ENCODE results near the gene CCL4.
"Not testable (repeated sequence)": the region's sequence is repeated elsewhere in the genome, so short reads cannot be mapped to it uniquely, and the experiment has no call there.

CCL4 gene

DNA sequence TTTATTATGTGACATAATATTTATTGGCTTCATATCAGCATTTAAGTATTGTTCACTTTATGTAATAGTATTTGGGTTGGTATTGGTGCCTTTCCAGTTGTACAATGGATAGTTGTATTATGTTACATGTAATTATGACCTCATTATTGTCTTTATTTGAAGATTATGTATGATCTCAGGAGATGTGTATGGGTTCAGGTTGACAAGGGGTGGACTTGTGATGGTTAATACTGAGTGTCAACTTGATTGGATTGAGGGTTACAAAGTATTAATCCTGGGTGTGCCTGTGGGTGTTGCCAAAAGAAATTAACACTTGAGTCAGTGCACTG lies 12.0 kb downstream of the CCL4 start:
- FAIRE-seq; DNase-seq (ENCODE audit: low spot score): not testable (repeated sequence)

GRCh38 chr17:36117505-36118382 lies 14.1 kb downstream of the CCL4 start:
- DNase-seq (ENCODE audit: low spot score) = peak; percentile 44
- FAIRE-seq = no peak

GRCh38 chr17:36118477-36119353 lies 15.1 kb downstream of the CCL4 start:
- no peak for DNase-seq (ENCODE audit: low spot score)
- FAIRE-seq = no peak

GRCh38 chr17:36120221-36120620 lies 16.6 kb downstream of the CCL4 start:
- FAIRE-seq (no peak), DNase-seq (ENCODE audit: low spot score) (no peak)

DNA sequence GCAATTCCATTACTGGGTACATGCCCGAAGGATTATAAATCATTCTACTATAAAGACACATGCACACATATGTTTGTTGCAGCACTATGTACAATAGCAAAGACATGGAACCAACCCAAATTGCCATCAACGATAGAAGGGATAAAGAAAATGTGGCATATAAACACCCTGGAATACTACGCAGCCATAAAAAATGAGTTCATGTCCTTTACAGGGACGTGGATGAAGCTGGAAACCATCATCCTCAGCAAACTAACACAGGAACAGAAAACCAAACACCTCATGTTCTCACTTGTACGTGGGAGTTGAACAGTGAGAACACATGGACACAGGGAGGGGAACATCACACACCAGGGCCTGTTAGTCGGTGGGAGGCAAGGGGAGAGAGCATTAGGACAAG lies 17.5 kb downstream of the CCL4 start:
- not testable (repeated sequence) for DNase-seq (ENCODE audit: low spot score); FAIRE-seq

DNA sequence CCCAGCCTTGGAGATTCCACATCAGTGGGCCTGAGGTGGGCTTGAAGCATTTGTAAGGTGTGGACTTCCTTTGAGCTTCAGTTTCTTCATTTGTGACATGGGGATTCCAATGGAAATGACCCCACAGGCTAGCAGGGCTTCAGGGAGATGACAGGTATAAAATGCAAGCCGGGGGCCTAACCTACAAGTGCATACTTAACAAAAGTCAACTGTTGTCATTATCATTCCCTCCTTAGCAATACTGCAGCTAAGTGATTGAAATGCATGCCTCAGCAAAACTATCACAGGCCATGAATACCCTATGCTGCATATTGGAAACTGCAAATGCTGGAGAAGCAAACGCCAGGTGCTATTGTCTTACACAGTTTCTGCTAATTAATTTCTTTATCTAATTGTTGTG lies 19.8 kb downstream of the CCL4 start:
- no peak for FAIRE-seq

GRCh38 chr17:36124879-36125824 lies 21.5 kb downstream of the CCL4 start:
- no peak for DNase-seq (ENCODE audit: low spot score)

More for the DNA sequence above, 19.8 kb downstream of the CCL4 start:
- DNase-seq (ENCODE audit: low spot score) = no peak

GRCh38 chr17:36127199-36127893 lies 23.7 kb downstream of the CCL4 start:
- DNase-seq (ENCODE audit: low spot score) (no peak), FAIRE-seq (no peak)

More at GRCh38 chr17:36124879-36125824, 21.5 kb downstream of the CCL4 start:
- no peak for FAIRE-seq

GRCh38 chr17:36127911-36128310 lies 24.3 kb downstream of the CCL4 start:
- DNase-seq (ENCODE audit: low spot score) (no peak), FAIRE-seq (no peak)

GRCh38 chr17:36128411-36128978 lies 24.9 kb downstream of the CCL4 start:
- DNase-seq (ENCODE audit: low spot score) (no peak), FAIRE-seq (no peak)

GRCh38 chr17:36129616-36130015 lies 26.0 kb downstream of the CCL4 start:
- FAIRE-seq = no peak
- DNase-seq (ENCODE audit: low spot score) = no peak

- no peak for DNase-seq (ENCODE audit: low spot score)
- no peak for FAIRE-seq
Observed at GRCh38 chr17:36130346-36130745, 26.7 kb downstream of the CCL4 start.

- no peak for DNase-seq (ENCODE audit: low spot score)
- no peak for FAIRE-seq
Observed at GRCh38 chr17:36131421-36131820, 27.8 kb downstream of the CCL4 start.

DNA sequence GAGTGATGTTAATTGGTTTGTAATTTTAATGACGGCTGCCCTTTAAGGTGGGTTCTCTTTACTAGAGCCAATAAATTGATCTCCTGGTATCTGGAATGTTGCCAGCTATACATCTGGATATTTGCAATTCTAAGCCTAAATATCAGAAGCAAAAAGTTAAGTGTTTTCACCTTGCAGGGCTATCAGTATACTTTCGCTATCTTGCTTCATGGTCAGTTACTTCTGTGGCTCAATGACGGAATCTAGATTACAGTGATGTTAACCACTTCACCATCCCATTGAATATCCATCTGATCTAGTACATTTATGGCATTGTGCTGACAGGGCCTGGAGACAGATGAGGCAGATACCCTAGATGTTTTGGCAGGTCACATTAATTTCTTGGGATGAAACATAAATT lies 28.3 kb downstream of the CCL4 start:
- no peak for FAIRE-seq

GRCh38 chr17:36132421-36132831 lies 28.8 kb downstream of the CCL4 start:
- no peak for FAIRE-seq
- DNase-seq (ENCODE audit: low spot score) = no peak

More for the DNA sequence above, 28.3 kb downstream of the CCL4 start:
- no peak for DNase-seq (ENCODE audit: low spot score)

- FAIRE-seq = no peak
- no peak for DNase-seq (ENCODE audit: low spot score)
Observed at GRCh38 chr17:36133602-36134236, 30.1 kb downstream of the CCL4 start.

- no peak for DNase-seq (ENCODE audit: low spot score)
- FAIRE-seq = no peak
Observed at GRCh38 chr17:36135465-36135864, 31.8 kb downstream of the CCL4 start.

DNA sequence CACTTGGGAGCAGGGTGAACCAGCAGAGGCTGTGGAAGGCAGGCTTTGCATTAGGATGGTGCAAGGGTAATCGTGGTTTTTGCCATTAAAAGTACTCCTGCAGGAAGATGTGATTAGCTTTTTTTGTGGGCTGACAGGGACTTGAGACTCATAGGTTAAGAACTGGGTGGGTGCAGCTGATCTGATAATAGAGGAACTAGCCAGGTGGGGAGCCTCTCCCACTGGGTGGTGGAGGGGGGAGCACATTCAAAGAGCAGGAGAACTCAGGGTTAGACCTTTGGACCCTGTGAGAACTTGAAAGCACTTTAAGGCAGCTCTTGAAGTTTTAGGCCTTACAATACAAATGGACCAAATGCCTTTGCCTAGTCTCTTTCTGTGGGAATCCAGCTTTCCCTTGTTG lies 32.4 kb downstream of the CCL4 start:
- FAIRE-seq (no peak), DNase-seq (ENCODE audit: low spot score) (no peak)

- DNase-seq (ENCODE audit: low spot score) = no peak
- FAIRE-seq = no peak
Observed at GRCh38 chr17:36136439-36136838, 32.8 kb downstream of the CCL4 start.

DNA sequence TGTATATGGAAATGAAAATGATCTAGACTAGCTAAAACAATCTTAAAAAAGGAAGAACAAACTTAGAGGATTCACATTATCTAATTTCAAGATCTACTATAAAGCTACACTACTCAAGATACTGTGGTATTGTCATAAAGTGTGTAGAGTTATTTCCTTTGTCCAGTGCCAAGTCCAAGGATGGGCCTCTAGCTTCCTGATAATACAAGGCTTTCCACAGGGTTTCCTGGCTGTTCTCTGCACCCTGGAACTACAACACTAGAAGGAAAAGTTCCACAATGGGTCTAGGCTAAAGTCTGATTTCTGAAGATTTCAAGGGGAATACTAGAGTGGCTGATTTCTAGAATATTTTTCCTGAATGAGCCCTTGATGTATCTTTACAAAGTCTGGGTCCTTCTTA lies 38.6 kb downstream of the CCL4 start:
- no peak for DNase-seq (ENCODE audit: low spot score)
- no peak for FAIRE-seq
